Measurements from ENCODE around the gene WNK1. TPM values are rescaled to one million over a fixed set of nuclear protein-coding genes. Genes with fewer than 3 reads are reported as not detected.
"Not testable (repeated sequence)": the region's sequence is repeated elsewhere in the genome, so short reads cannot be mapped to it uniquely, and the experiment has no call there.

The WNK1 gene
- total and polyA plus RNA-seq, 7 donors: 40.7 to 272 (median 230) TPM

- H3K27me3 ChIP-seq (ENCODE audit: insufficient read depth in 3 of 3, low read length in 2 of 3): no peaks in the 10 kb centered on the region
- H3K36me3 ChIP-seq (ENCODE audit: insufficient read depth in 1 of 2, low read depth in 1 of 2): no peaks in the 10 kb centered on the region
- no peak for TF ChIP-seq CTCF (IDR thresholded peaks at IDR 0.05)
- WGBS, 3 donors: 27 to 40% (median 32%) methylated on average over 4 of the region's 4 CpGs
- peak overlapping the region; percentile 38 for H3K4me3 ChIP-seq
- no peak for ATAC-seq
- no peaks in the 10 kb centered on the region for H3K9me3 ChIP-seq
- intact Hi-C loops (cut with DNase I): no loop called here
- H3K4me1 ChIP-seq: peaks cover 58% of the 10 kb centered on the region
- no peak for DNase-seq
- peak overlapping the region; percentile 56 for H3K27ac ChIP-seq
These were observed 27.7 kb downstream of the WNK1 start for GRCh38 chr12:779745-780734.

GRCh38 chr12:780750-781379 is 28.5 kb downstream of the WNK1 start:
- no peaks in the 10 kb centered on the region for H3K27me3 ChIP-seq (ENCODE audit: insufficient read depth in 3 of 3, low read length in 2 of 3)
- H3K4me3 ChIP-seq: no peak overlapping the region
- no peak for TF ChIP-seq CTCF (IDR thresholded peaks at IDR 0.05)
- H3K36me3 ChIP-seq (ENCODE audit: insufficient read depth in 1 of 2, low read depth in 1 of 2): no peaks in the 10 kb centered on the region
- DNase-seq: no peak
- peak overlapping the region; percentile 56 for H3K27ac ChIP-seq
- peaks cover 52% of the 10 kb centered on the region for H3K4me1 ChIP-seq
- intact Hi-C loops (cut with DNase I): no loop called here
- ATAC-seq: no peak
- 77 to 81% (median 80%) methylated on average over 2 of the region's 2 CpGs for WGBS, 3 donors
- H3K9me3 ChIP-seq: no peaks in the 10 kb centered on the region

GRCh38 chr12:785706-786105 is 33.3 kb downstream of the WNK1 start:
- ATAC-seq (no peak), DNase-seq (no peak)
- intact Hi-C loops (cut with DNase I): no loop called here
- no peaks in the 10 kb centered on the region for H3K27me3 ChIP-seq (ENCODE audit: insufficient read depth in 3 of 3, low read length in 2 of 3)
- H3K36me3 ChIP-seq (ENCODE audit: insufficient read depth in 1 of 2, low read depth in 1 of 2): no peaks in the 10 kb centered on the region
- H3K4me3 ChIP-seq: no peak overlapping the region
- 92 to 99% (median 93%) methylated on average over 2 of the region's 2 CpGs for WGBS, 3 donors
- peaks cover 58% of the 10 kb centered on the region for H3K4me1 ChIP-seq
- TF ChIP-seq CTCF (IDR thresholded peaks at IDR 0.05): no peak
- H3K27ac ChIP-seq: no peak overlapping the region
- H3K9me3 ChIP-seq: no peaks in the 10 kb centered on the region

GRCh38 chr12:788288-788687 is 35.9 kb downstream of the WNK1 start:
- WGBS, 3 donors: 51 to 83% (median 60%) methylated on average over 4 of the region's 4 CpGs
- intact Hi-C loops (cut with DNase I): no loop called here
- DNase-seq (no peak), ATAC-seq (no peak)
- Histone ChIP-seq H3K36me3 (ENCODE audit: insufficient read depth in 1 of 2, low read depth in 1 of 2) (no peaks in the 10 kb centered on the region), H3K4me3 (no peak overlapping the region), H3K4me1 (peaks cover 48% of the 10 kb centered on the region), H3K27me3 (ENCODE audit: insufficient read depth in 3 of 3, low read length in 2 of 3) (no peaks in the 10 kb centered on the region), H3K9me3 (no peaks in the 10 kb centered on the region), H3K27ac (peak overlapping the region; percentile 50)
- no peak for TF ChIP-seq CTCF (IDR thresholded peaks at IDR 0.05)

GRCh38 chr12:788762-789161 is 36.4 kb downstream of the WNK1 start:
- H3K4me1 ChIP-seq: peaks cover 51% of the 10 kb centered on the region
- intact Hi-C loops (cut with DNase I); H3K27me3 ChIP-seq (ENCODE audit: insufficient read depth in 3 of 3, low read length in 2 of 3); DNase-seq; H3K36me3 ChIP-seq (ENCODE audit: insufficient read depth in 1 of 2, low read depth in 1 of 2); H3K4me3 ChIP-seq; H3K9me3 ChIP-seq: not testable (repeated sequence)
- 70 to 86% (median 72%) methylated on average over 4 of the region's 4 CpGs for WGBS, 3 donors
- ATAC-seq: peak in 1 of 4 donors; percentile 5
- H3K27ac ChIP-seq: peak overlapping the region; percentile 50
